HG03457 (cell line): ENCODE data around the gene PLEKHO2.

Source experiments
- ATAC-seq: cut with Tn5 transposase; IDR thresholded peaks from one replicate; pipeline ENCODE4 v1.9.1; 2021; ENCODE audit warnings: moderate number of reproducible peaks; ENCODE audit not compliant: unreplicated experiment

PLEKHO2 gene

DNA sequence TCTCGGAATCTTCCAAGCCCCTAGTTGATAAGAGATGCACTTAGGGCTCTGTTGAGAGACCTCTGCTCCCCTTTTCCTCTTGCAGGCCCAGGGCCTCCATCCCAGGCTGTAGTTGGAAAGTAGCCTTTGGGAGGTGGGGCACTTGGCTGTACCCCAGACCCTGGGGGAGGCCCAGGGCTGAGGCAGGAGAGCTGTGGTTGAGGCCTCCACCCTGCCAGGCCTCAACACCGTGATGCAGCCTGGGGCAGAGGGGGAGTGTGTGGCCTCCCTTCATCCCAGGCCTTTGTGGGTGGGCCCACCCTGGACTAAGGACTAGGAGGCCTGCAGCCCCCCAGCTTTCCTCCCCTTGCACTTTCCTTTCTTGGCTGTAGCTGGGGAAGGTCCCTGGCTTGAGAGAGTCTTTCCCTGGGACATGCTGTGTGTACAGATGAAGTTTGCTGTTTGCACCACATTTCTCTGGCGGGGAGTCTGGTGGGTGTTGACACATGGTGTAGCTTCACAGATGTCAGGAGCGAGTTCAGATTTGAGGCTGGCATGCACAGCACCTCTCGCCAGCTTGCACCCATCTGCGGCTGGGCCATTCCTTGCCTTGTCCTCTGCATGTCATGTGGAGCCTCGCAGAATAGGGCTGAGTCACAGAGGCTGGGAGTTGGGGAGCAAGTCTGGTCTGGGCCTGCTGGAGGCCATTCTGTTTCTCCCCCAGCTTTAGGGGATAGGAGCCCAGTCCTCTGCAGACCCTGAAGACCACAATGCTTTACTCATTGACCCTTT lies 13.7 kb downstream of the PLEKHO2 start:
- ATAC-seq: no peak

DNA sequence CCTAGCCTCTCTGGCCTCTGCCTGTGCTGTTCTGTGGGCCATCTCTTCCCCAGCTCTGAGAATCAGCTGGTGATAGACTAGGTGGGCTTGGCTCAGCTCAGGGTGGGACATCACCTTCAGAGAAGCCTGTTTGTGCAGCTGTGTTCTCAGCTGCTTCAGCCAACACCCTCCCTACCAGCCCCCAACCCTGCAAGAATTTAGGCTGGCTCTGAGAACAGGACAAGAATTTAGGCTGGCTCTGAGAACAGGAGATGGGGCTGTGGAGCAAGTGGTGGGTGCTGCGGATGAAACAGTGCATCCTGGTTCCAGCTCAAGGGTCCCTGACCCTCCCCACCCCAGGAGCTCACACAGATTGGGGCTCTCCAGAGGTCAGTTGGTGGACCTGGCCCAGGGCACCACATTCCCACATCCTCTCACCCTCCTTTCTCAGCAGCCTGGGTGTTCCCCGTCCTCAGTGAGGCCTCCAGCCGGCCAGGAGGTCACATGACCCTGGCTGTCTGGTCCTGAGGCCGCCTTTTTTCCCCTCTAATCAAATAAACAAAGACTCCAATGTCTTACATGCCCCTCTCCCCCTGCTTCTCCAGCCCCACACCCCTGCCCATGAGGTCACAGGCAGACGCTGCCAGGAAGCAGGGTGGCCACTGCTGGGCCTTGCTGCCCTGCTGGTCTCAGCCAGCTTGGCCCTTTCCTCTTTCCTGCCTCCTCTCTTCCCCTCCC lies 14.9 kb downstream of the PLEKHO2 start:
- no peak for ATAC-seq

DNA sequence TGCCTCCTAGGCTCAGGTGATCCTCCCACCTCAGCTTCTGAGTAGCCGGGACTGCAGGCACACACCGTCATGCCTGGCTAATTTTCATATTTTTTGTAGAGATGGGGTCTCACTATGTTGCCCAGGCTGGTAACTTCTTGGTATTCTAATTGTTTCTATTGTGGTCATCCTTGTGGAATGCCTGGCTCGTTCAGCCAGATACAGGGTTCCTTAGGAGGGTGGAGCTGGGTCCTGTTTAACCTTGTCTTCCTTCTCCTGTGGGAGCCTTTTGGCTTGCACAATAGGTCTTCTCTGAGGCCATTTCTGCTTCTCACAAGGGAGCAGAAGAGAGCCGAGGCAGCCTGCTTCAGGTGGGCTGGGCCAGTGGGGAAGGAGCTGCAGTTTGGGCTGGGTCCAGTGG lies 15.7 kb downstream of the PLEKHO2 start:
- no peak for ATAC-seq

DNA sequence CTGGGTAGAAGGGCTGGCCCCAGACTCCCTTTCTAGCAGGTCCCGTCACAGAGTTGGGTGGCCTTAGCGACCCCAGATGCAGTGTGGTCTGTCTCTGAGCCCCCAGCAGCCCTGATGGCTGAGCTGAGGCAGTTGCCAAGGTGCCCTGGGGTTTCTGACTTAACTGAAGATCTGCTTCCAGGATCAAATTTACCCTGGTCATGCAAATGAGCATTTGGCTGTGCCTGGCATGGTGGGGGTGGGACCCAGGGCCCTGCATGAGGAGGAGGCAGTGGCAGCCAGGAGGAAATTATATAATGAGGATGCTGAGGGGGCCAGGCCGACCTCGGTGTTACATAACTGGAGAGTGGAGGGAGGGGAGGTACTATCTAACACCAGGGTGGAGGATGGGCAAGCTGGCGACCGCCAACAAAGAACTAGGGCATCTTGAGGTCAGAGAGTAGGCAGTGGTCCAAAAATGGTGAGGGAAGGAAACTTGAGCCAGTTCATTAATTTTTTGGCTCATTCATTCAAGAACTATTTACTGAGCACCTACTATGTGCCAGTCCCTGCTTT lies 16.4 kb downstream of the PLEKHO2 start:
- no peak for ATAC-seq

DNA sequence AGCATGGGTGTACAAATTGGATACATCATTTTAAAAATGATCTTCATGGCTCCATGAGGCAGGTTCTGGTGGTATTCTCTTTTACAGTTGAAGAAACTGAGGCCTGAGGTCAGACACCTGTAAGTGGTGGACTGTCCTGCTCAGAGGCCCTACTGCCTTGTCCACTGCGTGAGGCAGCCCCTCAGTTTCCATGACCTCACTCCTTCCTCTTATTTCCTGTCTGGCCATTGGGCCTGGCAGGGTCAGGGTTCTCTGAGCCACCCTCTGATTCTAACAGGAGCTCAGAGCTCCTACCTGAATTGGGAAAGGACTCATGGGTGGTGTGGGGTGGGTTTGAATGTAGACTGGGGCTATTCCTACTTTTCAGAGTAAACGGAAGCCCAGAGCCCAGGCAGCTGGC lies 17.5 kb downstream of the PLEKHO2 start:
- no peak for ATAC-seq

DNA sequence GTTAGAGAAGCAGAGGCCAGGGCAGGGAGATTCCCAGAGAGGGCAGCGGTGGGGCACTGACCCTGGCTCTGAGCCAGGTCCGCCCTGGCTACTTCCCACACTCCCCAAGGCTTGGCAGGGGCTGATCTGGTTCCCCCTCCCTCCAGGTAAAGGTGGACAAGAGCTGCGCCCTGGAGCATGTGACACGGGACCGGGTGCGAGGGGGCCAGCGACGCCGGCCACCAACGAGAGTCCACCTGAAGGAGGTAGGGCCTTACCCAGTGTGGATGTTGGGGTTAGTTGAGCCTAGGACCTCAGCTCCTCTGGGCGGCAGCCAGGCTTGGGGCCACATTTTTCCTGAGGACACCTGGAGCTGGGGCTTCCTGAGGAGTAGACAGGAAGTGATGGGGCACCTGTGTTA lies 19.6 kb downstream of the PLEKHO2 start:
- no peak for ATAC-seq

DNA sequence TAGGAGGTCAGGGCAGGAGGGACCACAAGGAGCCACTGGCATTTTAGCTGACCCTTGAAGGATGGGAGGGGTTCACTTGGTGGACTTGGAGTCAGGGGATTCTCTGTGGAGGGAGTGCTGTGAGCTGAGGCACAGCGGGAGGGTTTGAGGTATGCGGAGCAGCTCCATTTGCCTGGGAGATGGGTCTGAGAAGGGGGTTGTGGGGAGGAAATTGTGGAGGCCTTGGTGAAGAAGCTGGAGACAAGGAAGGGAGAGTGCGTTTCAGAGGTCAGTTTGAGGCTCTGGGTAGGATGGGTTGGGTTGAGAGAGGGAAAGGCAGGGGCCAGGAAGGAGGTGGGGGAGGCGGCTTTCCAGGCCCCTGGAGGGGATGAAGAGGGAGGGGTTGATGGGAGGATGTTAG lies 20.2 kb downstream of the PLEKHO2 start:
- ATAC-seq: no peak

GRCh38 chr15:64862408-64862807 lies 20.7 kb downstream of the PLEKHO2 start:
- no peak for ATAC-seq

DNA sequence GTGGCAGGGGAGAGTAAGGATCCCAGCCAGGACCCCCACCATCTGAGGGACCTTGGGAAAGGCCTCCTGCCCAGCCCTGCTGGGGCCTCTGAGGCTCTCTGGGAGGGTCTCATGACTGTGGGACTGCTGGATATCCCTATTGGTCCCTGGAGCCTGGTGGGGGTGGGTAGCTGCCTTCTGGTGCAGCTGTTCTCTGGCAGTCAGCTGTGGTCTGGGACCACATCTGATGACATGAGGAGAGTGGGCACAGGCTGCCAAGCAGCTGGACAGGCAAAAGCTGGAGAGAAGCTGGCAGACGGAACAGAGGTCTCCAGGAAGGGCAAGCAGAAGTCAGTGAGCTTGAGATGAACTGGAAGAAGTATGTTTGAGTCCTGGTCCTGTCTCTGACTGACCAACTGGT lies 22.4 kb downstream of the PLEKHO2 start:
- ATAC-seq: no peak

- ATAC-seq: peak; percentile 58
Measured at GRCh38 chr15:64865126-64865997, 23.6 kb downstream of the PLEKHO2 start.

DNA sequence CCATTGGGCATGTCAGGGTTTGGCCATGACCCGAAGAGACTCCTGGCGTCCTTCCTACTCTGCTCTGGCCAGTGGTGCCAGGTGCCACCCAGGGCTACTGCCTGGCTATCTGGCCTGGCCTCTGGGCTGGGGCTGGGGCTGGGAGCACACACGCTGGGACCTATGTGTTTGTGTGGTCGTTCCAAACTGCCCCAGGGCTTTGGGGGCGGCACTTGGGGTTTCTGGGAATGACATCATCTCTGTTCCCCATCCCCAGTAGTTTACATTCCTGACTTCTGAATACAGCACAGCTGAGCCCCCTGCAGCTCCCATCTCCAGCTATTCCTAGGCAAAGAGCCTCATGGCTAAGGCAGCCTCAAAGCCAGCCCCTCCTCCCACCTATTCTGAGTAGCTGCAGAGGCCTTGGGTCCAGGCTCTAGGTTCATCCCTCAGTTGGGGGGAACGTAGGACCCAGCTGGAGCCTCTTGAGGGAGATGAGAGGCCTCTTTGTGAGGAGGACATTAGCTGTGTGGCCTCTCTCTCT lies 24.3 kb downstream of the PLEKHO2 start:
- no peak for ATAC-seq

DNA sequence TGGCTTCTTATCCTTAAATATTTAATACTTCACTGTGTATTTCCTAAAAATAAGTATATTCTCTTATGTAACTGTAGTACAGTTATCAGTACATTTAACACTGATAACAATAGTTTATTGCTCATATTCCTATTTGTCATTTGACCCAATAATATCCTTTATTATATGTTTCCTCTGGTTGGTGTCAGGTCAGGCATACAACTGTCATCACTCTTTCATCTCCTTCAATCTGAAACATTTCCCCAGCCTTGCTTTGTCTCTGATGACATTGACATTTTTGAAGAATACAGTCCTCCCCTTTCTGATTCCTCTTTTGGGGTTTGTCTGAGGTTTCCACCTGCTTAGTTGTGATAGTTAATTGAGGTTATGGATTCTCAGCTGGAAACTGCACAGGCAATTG lies 27.8 kb downstream of the PLEKHO2 start:
- ATAC-seq: no peak

DNA sequence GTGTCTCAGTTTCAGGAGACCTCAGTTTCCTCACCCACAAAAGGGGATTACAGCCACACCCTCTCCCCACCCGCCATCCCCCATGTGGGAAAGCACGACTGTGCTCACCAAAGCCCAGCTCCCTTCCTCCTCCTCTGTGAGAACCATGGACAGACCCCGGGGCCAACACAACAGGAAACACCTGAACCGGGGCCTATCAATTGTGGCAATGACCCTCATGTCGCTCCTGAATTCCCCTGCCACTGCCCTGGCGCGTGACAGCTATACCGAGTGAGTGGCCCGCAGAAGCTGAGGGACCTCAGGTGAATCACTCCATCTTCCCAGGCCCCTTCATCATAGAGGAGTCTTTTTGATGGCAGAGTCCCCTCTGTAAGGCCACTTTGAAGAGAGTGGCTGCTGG lies 28.6 kb downstream of the PLEKHO2 start:
- no peak for ATAC-seq

- ATAC-seq: no peak
Measured at GRCh38 chr15:64875641-64876223, 34.0 kb downstream of the PLEKHO2 start.

DNA sequence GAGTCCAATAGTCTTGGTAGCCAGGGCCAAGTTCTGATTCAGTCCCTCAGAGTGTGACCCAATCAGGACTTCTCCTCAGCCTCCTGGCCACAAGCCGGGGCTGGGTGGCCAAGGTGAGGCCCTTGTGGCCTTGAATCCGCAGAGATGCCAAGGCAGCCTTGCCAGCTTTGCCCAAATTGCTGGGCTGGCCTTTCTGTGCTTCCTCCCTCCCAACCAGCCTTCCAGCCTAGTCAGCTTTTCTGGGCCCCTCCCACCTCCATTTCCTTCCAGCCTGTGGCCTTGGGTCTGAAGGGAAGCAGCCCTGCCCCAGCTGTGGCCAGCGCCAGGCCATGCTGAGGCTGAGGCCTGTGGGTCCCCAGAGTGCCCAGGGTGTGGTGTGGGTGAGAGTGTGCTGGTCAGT lies 35.7 kb downstream of the PLEKHO2 start:
- no peak for ATAC-seq

DNA sequence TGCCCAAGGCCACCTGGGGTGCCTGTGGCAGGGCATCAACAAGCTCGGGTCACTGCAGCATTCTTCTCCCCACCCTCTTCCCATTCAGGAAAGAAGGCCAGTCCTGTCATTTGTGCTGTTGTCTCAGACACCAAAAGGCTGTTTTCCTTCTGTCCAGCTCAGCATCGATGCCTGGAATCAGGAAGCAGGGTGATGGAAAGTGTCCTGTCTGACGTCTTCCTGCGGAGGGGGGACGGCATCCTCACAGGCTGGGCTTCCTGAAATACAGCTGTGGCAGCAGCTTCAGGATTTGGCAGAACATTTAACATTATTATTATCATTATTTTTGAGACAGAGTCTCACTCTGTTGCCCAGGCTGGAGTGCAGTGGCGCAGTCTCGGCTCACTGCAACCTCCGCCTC lies 37.0 kb downstream of the PLEKHO2 start:
- ATAC-seq: no peak

GRCh38 chr15:64883100-64883581 lies 41.4 kb downstream of the PLEKHO2 start:
- peak; percentile 40 for ATAC-seq

- no peak for ATAC-seq
Measured at GRCh38 chr15:64883997-64884511, 42.3 kb downstream of the PLEKHO2 start.

DNA sequence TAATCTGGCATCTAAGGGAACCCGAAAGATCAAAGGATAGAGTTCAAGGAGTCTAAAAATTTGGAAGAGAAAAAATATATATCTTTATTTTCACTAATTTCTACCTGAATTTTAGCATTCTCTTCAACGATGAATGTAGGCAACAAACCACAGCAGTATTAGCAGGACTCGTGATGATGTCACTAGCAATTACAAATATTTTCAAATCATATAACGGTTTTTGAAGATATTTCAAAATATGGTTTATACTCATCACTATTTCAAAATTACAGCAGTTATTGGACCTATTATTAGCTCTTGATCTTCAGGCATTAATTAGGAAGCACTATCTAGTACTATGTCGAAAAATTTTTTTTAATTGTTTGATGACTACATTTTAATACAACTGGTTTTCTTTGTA lies 43.0 kb downstream of the PLEKHO2 start:
- no peak for ATAC-seq

GRCh38 chr15:64888336-64888735 lies 46.6 kb downstream of the PLEKHO2 start:
- no peak for ATAC-seq
